B cell (primary cell): ENCODE measurements around the gene EIF3J.

Experiments
- CTCF ChIP-seq: fragments of 200-600 bp; IDR thresholded peaks from one replicate; pipeline ENCODE4 v1.8.0; 2022; ENCODE audit warnings: antibody characterized with exemption, mild to moderate bottlenecking
- EZH2 ChIP-seq: IDR thresholded peaks from 2 replicates; pipeline ENCODE4 v1.6.1; 2012; ENCODE audit warnings: borderline replicate concordance, low read depth, mild to moderate bottlenecking, moderate library complexity, low read length; ENCODE audit not compliant: insufficient read depth, poor library complexity, severe bottlenecking

DNA sequence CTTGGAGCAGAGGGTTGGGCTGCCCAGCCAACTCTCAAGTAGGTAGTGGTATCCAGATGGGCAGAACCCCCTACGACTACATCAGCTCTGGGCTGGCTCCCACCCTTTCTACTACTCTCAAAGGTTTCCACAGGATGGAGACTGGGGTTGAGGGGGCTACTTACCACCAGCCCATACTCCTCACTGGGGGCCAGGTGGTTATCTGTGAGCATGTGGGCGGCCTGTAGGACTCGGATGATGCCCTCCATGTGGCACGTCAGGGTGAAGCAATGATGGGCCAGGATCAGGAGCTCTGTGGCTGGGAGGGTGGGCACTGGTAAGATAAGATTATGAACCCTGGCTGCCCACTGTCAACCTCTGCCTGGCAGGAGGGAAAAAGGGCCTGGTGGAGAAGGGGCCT is 33.4 kb downstream of the EIF3J start:
- TF ChIP-seq CTCF = no peak
- TF ChIP-seq EZH2 = no peak
